GM18507 (cell line): Measurements from ENCODE around the gene GBA2.

ENCODE experiments used
- DNase-seq: peaks from one replicate; pipeline ENCODE4 v3.0.0; 2011; ENCODE audit warnings: low read depth; ENCODE audit not compliant: insufficient read length; ENCODE audit errors: extremely low spot score
- FAIRE-seq: peaks from 2 replicates; lab custom pipeline; 2011; peaks lifted over from hg19 to GRCh38; lab: Jason Lieb, UNC

The GBA2 gene

GRCh38 chr9:35725362-35725761 is 23.7 kb downstream of the GBA2 start:
- DNase-seq (no peak), FAIRE-seq (no peak)

- DNase-seq, result no peak
- no peak for FAIRE-seq
Observed at GRCh38 chr9:35723908-35724307, 25.1 kb downstream of the GBA2 start.

GRCh38 chr9:35723426-35723825 is 25.6 kb downstream of the GBA2 start:
- FAIRE-seq (no peak), DNase-seq (no peak)

GRCh38 chr9:35719546-35719945 is 29.5 kb downstream of the GBA2 start:
- DNase-seq (no peak), FAIRE-seq (no peak)

GRCh38 chr9:35718721-35719511 is 30.1 kb downstream of the GBA2 start:
- DNase-seq (no peak), FAIRE-seq (peak; percentile 56)

- DNase-seq, result no peak
- FAIRE-seq, result no peak
Observed at GRCh38 chr9:35717132-35717870, 31.7 kb downstream of the GBA2 start.

- FAIRE-seq, result no peak
- DNase-seq, result no peak
Observed at GRCh38 chr9:35716230-35716629, 32.8 kb downstream of the GBA2 start.

GRCh38 chr9:35714579-35715252 is 34.3 kb downstream of the GBA2 start:
- FAIRE-seq, result no peak
- DNase-seq, result no peak

GRCh38 chr9:35714123-35714522 is 34.9 kb downstream of the GBA2 start:
- DNase-seq (no peak), FAIRE-seq (no peak)

- no peak for FAIRE-seq
- DNase-seq, result no peak
Observed at GRCh38 chr9:35713578-35713977, 35.5 kb downstream of the GBA2 start.

GRCh38 chr9:35712762-35713400 is 36.1 kb downstream of the GBA2 start:
- DNase-seq (no peak), FAIRE-seq (no peak)

- FAIRE-seq (peak; percentile 12), DNase-seq (no peak)
Observed at GRCh38 chr9:35711501-35712428, 37.3 kb downstream of the GBA2 start.

- DNase-seq (no peak), FAIRE-seq (no peak)
Observed at GRCh38 chr9:35710818-35711500, 38.1 kb downstream of the GBA2 start.

GRCh38 chr9:35708146-35708545 is 40.9 kb downstream of the GBA2 start:
- no peak for FAIRE-seq
- DNase-seq, result no peak

- DNase-seq, result no peak
- FAIRE-seq, result no peak
Observed at GRCh38 chr9:35706951-35707350, 42.1 kb downstream of the GBA2 start.

- DNase-seq (no peak), FAIRE-seq (no peak)
Observed at GRCh38 chr9:35705836-35706430, 43.1 kb downstream of the GBA2 start.

GRCh38 chr9:35705372-35705771 is 43.7 kb downstream of the GBA2 start:
- FAIRE-seq (no peak), DNase-seq (no peak)
